CD4-positive, alpha-beta T cell treated with Interleukin-4 for 4 hours (primary cell): ENCODE data around the gene FOXI3.

Experiments used
- DNase-seq: peaks from one replicate; pipeline ENCODE4 v3.0.0-alpha.2; 2020

Gene FOXI3

GRCh38 chr2:88452565-88452905 lies at the start of gene FOXI3:
FOXI3 (minus strand) TSS chr2:88452693; CDS start chr2:88452535, 158 bp downstream.
- no peak for DNase-seq

- no peak for DNase-seq
Measured at GRCh38 chr2:88500691-88501090, 48.2 kb upstream of the FOXI3 start.

- DNase-seq = no peak
Measured at GRCh38 chr2:88499204-88499603, 46.7 kb upstream of the FOXI3 start.

GRCh38 chr2:88493481-88493880 lies 41.0 kb upstream of the FOXI3 start:
- DNase-seq = no peak

GRCh38 chr2:88492002-88492401 lies 39.5 kb upstream of the FOXI3 start:
- no peak for DNase-seq

- DNase-seq = no peak
Measured at GRCh38 chr2:88489181-88489580, 36.7 kb upstream of the FOXI3 start.

- DNase-seq = no peak
Measured at GRCh38 chr2:88483200-88483599, 30.7 kb upstream of the FOXI3 start.

- DNase-seq = no peak
Measured at GRCh38 chr2:88481691-88482336, 29.3 kb upstream of the FOXI3 start.

- no peak for DNase-seq
Measured at GRCh38 chr2:88472811-88473210, 20.3 kb upstream of the FOXI3 start.

GRCh38 chr2:88471083-88471942 lies 18.8 kb upstream of the FOXI3 start:
- DNase-seq = no peak

- no peak for DNase-seq
Measured at GRCh38 chr2:88469202-88470114, 17.0 kb upstream of the FOXI3 start.

- DNase-seq = no peak
Measured at GRCh38 chr2:88464153-88464552, 11.7 kb upstream of the FOXI3 start.

GRCh38 chr2:88458633-88459032 lies 6.1 kb upstream of the FOXI3 start:
- no peak for DNase-seq

- DNase-seq = no peak
Measured at GRCh38 chr2:88452980-88453582, 588 bp upstream of the FOXI3 start.

- DNase-seq = no peak
Measured at GRCh38 chr2:88451811-88452564, 505 bp downstream of the FOXI3 start.

GRCh38 chr2:88450925-88451810 lies 1.3 kb downstream of the FOXI3 start:
- no peak for DNase-seq

GRCh38 chr2:88450186-88450585 lies 2.3 kb downstream of the FOXI3 start:
- DNase-seq = no peak

GRCh38 chr2:88448248-88448647 lies 4.2 kb downstream of the FOXI3 start:
- no peak for DNase-seq

GRCh38 chr2:88443353-88443938 lies 9.0 kb downstream of the FOXI3 start:
- DNase-seq = no peak

GRCh38 chr2:88442473-88442872 lies 10.0 kb downstream of the FOXI3 start:
- no peak for DNase-seq

- no peak for DNase-seq
Measured at GRCh38 chr2:88442061-88442460, 10.4 kb downstream of the FOXI3 start.
